Endodermal cell (in vitro differentiated cells): ENCODE data around the gene RNF130. TPM values are rescaled to one million over a fixed set of nuclear protein-coding genes. Genes with fewer than 3 reads are reported as not detected.

ENCODE experiments used
- DNase-seq: peaks from one replicate; pipeline ENCODE4 v3.0.0-alpha.2; 2017
- H3K27ac ChIP-seq: 2 replicates; pipeline ENCODE4 v1.5.1; 2013; ENCODE audit warnings: mild to moderate bottlenecking, low read depth, low read length, moderate library complexity
- H3K27me3 ChIP-seq: 2 replicates; pipeline ENCODE4 v1.6.1; 2013; ENCODE audit warnings: mild to moderate bottlenecking, low read length, moderate library complexity; ENCODE audit not compliant: insufficient read depth, control insufficient read depth, poor library complexity, severe bottlenecking
- H3K36me3 ChIP-seq: 2 replicates; pipeline ENCODE4 v1.7.0; 2013; ENCODE audit warnings: mild to moderate bottlenecking, low read length, moderate library complexity; ENCODE audit not compliant: control insufficient read depth, insufficient read depth
- H3K4me1 ChIP-seq: one replicate; pipeline ENCODE4 v1.7.0; 2013; ENCODE audit warnings: low read length; ENCODE audit not compliant: control insufficient read depth, insufficient read depth
- H3K4me3 ChIP-seq: 2 replicates; pipeline ENCODE4 v1.5.1; 2013; ENCODE audit warnings: mild to moderate bottlenecking, low read length, moderate library complexity
- H3K9ac ChIP-seq: 2 replicates; pipeline ENCODE4 v1.6.1; 2013; ENCODE audit warnings: mild to moderate bottlenecking, low read length, moderate library complexity; ENCODE audit not compliant: poor library complexity, severe bottlenecking; ENCODE audit errors: extremely low read depth
- H3K9me3 ChIP-seq: 2 replicates; pipeline ENCODE4 v1.6.1; 2013; ENCODE audit warnings: mild to moderate bottlenecking, low read length, moderate library complexity; ENCODE audit not compliant: control insufficient read depth
- H3K27ac Mint-ChIP-seq: 2 replicates; pipeline ENCODE4 v1.8.0; 2020; ENCODE audit warnings: mixed read lengths
- H3K27me3 Mint-ChIP-seq: 2 replicates; pipeline ENCODE4 v1.8.0; 2021; ENCODE audit warnings: mild to moderate bottlenecking, mixed read lengths; ENCODE audit not compliant: insufficient read depth
- H3K36me3 Mint-ChIP-seq: 2 replicates; pipeline ENCODE4 v1.8.0; 2020; ENCODE audit warnings: low read depth, mixed read lengths
- H3K4me1 Mint-ChIP-seq: 2 replicates; pipeline ENCODE4 v1.8.0; 2020; ENCODE audit warnings: mixed read lengths
- H3K4me3 Mint-ChIP-seq: 2 replicates; pipeline ENCODE4 v1.8.0; 2020; ENCODE audit warnings: mild to moderate bottlenecking, moderate library complexity, mixed read lengths
- H3K9me3 Mint-ChIP-seq: 2 replicates; pipeline ENCODE4 v1.8.0; 2020; ENCODE audit warnings: mild to moderate bottlenecking, mixed read lengths
- CTCF ChIP-seq: fragments of 200-600 bp; sonication (generic); conservative IDR thresholded peaks from 2 replicates; pipeline ENCODE4 v1.5.0; 2021; ENCODE audit warnings: antibody characterized with exemption, mild to moderate bottlenecking
- WGBS, 2 experiments: methylation state at CpG; one replicate each; pipeline versions ENCODE4 v1.1.5 to v1.1.7; 2013; ENCODE audit warnings: missing lambda C conversion rate in 2 of 2, mixed read lengths in 1 of 2; ENCODE audit not compliant: insufficient coverage in 1 of 2, insufficient read length in 1 of 2; 5-methylcytosine and 5-hydroxymethylcytosine counted together
- total RNA-seq, 2 donors: library from RNA; stranded (reverse); fragmentation: NEBNext Ultra II Directional in 1 of 2; extraction: Animal tissue kit (Norgen Biotek cat#: 25700) in 1 of 2; gene quantifications; 2 replicates in 1 of 2; 3 replicates in 1 of 2; pipeline ENCODE4 v1.2.1, GENCODE V29; 2021

RNF130 gene
- total RNA-seq, 2 donors from 2014 or later = 64.7 to 74.4 TPM

GRCh38 chr5:180041301-180042274 lies 30.0 kb downstream of the RNF130 start:
- no peak overlapping the region for H3K9ac ChIP-seq
- peaks cover 21% of the 10 kb centered on the region for H3K4me1 Mint-ChIP-seq
- H3K4me1 ChIP-seq = no peaks in the 10 kb centered on the region
- WGBS, 2 experiments = 90 to 96% methylated on average over 9 to 15 of the region's 15 CpGs
- H3K36me3 ChIP-seq = peaks cover 67% of the 10 kb centered on the region
- DNase-seq = no peak
- H3K9me3 Mint-ChIP-seq = peaks cover 17% of the 10 kb centered on the region
- no peak for TF ChIP-seq CTCF
- H3K27me3 ChIP-seq = no peaks in the 10 kb centered on the region
- no peak overlapping the region for H3K4me3 Mint-ChIP-seq
- no peak overlapping the region for H3K4me3 ChIP-seq
- H3K27me3 Mint-ChIP-seq = no peaks in the 10 kb centered on the region
- H3K36me3 Mint-ChIP-seq = peaks cover 62% of the 10 kb centered on the region
- no peak overlapping the region for H3K27ac ChIP-seq
- H3K9me3 ChIP-seq = peaks cover 24% of the 10 kb centered on the region
- no peak overlapping the region for H3K27ac Mint-ChIP-seq

- H3K27me3 ChIP-seq = no peaks in the 10 kb centered on the region
- WGBS, 2 experiments = 81 to 100% methylated on average over 1 to 11 of the region's 11 CpGs
- no peak overlapping the region for H3K9ac ChIP-seq
- H3K4me1 ChIP-seq = no peaks in the 10 kb centered on the region
- H3K4me1 Mint-ChIP-seq = peaks cover 21% of the 10 kb centered on the region
- H3K9me3 ChIP-seq = peaks cover 27% of the 10 kb centered on the region
- H3K36me3 Mint-ChIP-seq = peaks cover 66% of the 10 kb centered on the region
- H3K27me3 Mint-ChIP-seq = no peaks in the 10 kb centered on the region
- no peak for DNase-seq
- H3K9me3 Mint-ChIP-seq = peaks cover 13% of the 10 kb centered on the region
- peak overlapping the region; percentile 68 for H3K27ac Mint-ChIP-seq
- H3K27ac ChIP-seq = no peak overlapping the region
- H3K4me3 Mint-ChIP-seq = no peak overlapping the region
- no peak overlapping the region for H3K4me3 ChIP-seq
- H3K36me3 ChIP-seq = peaks cover 67% of the 10 kb centered on the region
- TF ChIP-seq CTCF = no peak
Measured at GRCh38 chr5:180040287-180041214, 31.0 kb downstream of the RNF130 start.

GRCh38 chr5:180035206-180035931 lies 36.2 kb downstream of the RNF130 start:
- DNase-seq = no peak
- Mint-ChIP-seq H3K27ac (no peak overlapping the region), H3K27me3 (no peaks in the 10 kb centered on the region), H3K36me3 (peaks cover 88% of the 10 kb centered on the region), H3K9me3 (peaks cover 7% of the 10 kb centered on the region), H3K4me1 (peaks cover 2% of the 10 kb centered on the region), H3K4me3 (no peak overlapping the region)
- no peaks in the 10 kb centered on the region for H3K4me1 ChIP-seq
- peaks cover 35% of the 10 kb centered on the region for H3K9me3 ChIP-seq
- H3K4me3 ChIP-seq = no peak overlapping the region
- H3K27me3 ChIP-seq = no peaks in the 10 kb centered on the region
- TF ChIP-seq CTCF = no peak
- no peak overlapping the region for H3K27ac ChIP-seq
- H3K36me3 ChIP-seq = peaks cover 99% of the 10 kb centered on the region
- WGBS, 2 experiments = 90 to 96% methylated on average over 2 to 5 of the region's 5 CpGs
- no peak overlapping the region for H3K9ac ChIP-seq
